GM18858 (cell line): ENCODE results near the gene BSDC1.

Experiments
- ATAC-seq: cut with Tn5 transposase; IDR thresholded peaks from one replicate; pipeline ENCODE4 v1.9.1; 2021; ENCODE audit not compliant: unreplicated experiment

BSDC1 gene

DNA sequence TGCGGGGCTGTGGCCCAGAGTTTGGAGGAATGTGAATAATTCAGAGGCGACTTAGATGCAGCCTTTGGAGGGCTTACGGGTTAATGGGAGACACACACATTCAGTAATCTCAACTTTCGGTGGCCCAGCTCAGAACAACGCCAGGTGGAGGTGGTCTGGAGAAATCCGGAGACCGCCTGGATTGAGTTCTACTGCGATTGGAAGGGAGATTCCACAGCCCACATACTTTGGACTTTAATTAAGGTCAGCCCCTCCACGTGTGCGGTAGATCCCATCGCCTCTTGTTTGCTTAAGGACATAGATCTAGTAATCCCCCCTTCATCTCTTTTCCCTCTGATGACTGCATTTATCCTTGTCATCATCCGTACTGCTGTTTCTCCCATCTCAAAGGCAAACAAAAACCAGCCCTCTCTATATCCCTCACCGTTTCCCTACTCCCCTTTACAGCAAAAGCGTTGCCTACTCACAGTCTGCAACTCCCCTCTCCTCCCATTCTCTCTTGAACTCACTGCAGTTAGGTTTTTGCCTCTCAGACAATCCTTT is 720 bp upstream of the BSDC1 start:
- peak; percentile 4 for ATAC-seq

DNA sequence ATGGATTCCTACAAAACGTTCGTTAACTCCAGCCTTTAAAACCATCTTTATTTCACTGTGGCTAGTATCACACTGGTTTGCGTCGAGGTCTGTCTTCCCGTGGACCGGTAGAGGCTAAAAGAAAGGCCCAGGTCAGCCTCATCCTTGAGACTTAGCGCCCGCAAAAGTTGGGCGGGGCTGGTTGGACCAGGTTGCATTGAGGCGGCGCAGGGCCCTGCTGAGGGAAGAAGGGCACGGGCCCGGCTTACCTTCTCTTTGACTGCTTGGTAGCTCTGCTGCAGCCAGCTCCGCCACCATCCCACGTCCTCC is 455 bp downstream of the BSDC1 start:
- peak; percentile 7 for ATAC-seq

DNA sequence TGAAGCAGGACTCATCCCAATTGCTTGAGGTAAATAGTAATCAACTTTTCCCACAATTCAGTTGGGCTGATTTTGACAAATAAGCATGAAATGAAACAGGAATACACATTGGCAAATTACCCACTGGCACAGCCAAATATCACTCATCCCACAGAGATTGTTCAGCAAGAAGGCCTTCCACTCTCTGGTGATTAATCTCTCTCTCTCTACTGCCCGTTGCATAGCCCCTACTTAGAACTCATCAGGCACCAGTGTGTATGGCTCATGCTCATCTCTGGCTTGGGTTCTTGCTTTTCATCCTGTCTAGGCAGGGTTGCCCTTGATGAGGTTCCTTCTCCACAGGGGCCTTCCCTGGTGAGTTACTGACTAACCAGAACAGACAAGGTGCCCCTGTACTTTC is 1.1 kb downstream of the BSDC1 start:
- ATAC-seq: no peak

DNA sequence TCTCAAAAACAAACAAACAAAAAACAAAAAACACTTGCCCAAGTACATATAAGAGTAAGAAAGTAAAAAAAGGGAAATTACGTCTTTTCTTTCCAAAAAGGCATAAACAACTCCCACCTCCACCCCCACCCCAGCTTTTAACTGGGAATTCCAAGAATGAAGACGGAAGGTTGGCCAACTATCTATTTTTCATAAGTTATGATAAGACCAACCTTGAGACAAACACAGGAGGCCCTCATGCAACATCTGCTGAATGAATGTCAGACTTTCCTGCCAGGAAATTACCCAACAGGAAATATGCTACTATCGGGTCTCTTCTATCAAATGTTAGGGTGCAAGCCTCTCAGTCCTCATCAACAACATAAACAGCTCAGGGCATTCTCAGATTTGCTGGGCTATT is 1.9 kb downstream of the BSDC1 start:
- ATAC-seq: no peak

DNA sequence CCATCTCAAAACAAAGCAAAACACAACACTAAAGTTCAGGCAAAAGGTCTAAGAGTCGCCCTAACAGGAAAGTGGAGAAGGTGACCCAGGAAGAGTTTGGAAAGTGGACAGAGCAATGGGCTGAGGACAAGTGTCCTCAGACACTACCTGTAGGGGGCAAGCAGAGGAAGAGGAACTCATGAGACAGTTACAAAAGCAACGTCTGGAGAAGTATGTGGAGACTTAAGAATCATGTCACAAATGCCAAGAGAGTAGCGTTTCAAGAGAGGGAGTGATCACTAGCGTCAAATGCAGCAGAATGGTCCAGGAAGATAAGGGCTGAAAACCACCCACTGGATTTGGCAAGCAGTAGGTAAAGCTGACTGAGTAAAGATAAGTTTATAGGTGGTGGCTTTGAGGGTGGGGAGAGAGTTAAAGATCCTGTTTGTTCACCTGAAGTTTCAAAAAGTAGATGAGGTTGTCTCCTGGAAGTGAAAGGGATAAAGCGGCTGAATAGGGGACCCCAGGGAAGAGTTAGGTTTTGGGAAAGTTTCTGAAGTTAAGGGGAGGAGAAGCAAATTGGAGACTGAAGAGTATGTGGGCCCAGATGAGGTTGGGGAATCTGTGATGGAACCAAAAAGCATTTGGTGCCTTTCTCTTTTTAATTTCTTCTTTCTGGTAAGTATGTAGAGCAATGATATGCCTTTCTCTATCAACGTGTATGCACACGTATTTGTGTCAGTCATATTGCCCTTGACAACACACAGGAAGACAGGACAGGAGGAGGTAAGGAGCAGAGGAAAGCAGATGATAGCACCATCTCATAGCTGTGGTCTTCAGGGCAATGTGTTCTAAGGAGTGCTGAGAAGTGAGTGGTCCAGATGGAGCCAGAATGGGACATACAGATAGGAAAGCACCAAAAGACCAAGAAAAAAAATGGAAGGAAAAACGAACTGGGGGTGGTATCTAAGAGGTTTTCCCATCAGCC is 3.1 kb downstream of the BSDC1 start:
- ATAC-seq: no peak

DNA sequence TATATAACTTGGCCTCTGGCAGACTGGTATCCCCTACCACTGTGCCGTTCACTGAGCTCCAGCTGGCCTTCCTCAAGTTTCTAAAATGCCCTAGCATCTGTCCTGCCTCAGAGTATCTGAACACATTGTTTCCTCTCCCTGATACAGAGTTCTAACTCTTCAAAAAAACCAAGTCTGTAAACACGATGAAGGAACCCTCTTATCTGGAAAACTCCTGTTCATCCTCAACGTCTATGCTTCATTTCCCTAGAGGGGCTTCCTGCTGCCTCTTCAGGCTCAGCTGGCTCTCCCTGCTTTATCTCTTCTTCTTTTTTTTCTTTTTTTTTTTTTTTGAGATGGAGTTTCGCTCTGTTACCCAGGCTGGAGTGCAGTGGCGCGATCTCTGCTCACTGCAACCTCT is 5.6 kb downstream of the BSDC1 start:
- ATAC-seq: no peak

DNA sequence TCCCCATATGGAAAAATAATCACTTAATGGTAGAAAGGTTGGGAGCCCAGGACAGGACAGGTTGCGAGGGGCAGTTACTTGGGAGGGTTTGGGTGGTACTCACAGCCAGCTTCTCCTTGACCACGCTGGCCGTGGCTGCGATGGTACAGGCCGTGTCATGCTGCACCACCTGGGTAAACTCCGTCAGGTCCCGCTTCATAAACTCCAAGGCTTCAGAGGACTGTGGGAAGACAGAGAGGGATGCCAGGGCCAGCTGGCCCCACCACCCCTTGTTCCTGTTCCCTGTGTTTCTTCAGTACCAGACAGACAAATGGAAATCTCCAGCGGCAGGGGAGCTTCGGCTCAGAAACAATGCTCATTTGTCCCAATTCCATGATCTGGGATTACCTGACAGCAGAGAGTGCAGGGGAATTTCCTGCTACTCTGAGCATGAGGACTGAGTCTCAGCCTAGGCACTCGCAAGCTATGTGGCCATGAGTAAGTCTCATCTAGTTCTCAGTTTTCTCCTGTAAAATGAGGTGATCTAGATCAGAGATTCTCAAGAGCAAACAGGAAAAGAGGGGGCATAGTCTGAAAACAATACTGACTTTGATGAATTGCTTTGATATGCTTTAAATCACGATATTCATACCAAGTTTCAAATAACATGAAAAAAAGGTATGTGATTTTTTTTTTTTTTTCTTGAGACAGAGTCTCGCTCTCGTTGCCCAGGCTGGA is 7.4 kb downstream of the BSDC1 start:
- no peak for ATAC-seq

DNA sequence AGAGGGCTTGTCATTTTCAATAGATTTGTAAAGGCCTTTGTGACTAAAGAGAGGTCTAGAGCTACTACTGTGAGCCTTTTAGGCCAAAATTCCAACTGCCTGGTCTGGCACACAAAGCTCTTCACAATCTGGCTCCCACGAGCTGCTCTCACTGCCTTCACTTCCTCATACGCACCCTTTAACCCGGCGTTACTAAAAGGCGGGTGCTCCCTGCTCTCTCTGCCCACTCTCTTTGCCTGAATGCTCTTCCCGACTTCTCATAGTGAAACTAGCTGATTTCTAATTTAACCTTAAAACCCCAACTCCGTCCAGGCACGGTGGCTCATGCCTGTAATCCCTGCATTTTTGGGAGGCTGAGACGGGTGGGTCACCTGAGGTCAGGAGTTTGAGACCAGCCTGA is 14.2 kb downstream of the BSDC1 start:
- ATAC-seq: no peak

DNA sequence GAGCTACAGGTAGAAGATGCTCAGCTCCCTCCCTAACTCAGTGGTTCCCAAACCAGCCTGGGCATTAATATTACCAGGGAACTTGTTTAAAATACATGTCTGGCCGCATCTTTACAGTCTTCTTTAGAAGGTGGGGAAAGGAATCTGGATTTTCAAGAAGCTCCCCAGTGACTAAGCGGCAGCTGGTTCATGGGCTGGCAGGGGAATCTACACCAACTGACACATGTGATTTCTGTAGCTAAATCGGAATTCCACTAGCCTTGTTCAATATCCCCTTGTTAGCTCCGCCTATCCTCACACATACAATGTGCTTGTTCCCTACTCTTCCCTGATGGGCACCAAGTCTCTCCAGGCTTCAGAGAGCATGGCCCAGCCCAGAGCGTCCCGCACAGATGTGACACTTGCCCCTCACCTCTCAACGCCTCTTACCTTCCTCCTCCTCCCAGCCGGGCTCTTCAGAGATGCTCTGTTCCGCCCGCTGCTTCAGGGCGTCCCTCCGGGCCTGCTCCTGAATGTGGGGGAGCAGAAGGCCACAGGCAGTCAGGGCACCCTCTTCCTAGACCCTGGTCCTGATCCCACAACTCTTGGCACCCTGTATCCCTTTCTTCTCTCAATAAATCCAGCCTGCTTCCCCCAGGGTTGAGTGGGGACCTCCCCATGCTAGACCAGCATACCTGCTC is 16.6 kb downstream of the BSDC1 start:
- ATAC-seq: no peak

DNA sequence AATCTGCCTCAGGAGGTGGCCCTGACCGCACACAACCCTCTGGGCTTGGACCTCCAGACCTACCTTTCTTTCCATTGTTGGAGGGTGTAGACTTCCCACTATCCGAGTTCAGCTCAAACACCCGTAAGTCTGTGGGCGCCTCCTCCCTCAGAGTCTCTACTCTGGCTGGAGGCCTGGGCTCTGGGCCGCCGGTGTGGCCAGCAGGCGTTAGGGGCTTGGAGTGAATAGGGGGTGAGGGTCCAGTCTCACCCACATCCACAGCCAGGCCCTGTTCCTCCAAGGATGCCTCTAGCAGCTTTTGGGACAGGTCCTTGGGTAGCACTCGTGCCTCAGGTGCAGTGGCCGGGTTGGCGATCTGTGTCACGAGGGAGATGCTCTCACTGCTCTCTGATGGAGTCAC is 18.0 kb downstream of the BSDC1 start:
- ATAC-seq: no peak

DNA sequence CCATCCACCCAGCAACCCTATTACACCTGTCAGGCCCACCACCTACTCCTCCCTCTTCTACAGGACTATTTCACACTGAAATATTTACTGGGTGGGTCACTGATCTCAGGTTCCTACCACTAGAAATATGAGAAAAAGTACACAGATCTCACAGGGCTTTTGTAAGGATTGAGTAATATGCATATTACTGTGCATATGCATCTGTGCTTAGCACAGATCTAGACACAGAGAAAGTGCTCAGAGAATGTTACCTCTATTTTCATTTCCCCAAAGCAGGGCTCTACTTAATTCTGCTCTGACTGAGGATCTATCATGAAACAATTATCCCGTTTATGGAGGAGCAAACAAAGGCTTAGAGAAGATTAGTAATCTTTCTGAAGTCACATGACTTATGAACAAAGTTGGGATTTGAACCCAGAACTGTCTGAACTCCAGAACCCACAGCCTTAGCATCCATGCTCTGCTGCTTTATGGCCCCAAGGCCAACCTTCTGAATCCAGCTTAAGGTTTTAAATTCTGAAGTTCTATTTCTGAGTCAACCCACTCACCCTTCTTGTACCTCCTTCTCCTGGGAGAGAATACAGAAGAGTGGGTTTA is 20.1 kb downstream of the BSDC1 start:
- ATAC-seq: no peak

DNA sequence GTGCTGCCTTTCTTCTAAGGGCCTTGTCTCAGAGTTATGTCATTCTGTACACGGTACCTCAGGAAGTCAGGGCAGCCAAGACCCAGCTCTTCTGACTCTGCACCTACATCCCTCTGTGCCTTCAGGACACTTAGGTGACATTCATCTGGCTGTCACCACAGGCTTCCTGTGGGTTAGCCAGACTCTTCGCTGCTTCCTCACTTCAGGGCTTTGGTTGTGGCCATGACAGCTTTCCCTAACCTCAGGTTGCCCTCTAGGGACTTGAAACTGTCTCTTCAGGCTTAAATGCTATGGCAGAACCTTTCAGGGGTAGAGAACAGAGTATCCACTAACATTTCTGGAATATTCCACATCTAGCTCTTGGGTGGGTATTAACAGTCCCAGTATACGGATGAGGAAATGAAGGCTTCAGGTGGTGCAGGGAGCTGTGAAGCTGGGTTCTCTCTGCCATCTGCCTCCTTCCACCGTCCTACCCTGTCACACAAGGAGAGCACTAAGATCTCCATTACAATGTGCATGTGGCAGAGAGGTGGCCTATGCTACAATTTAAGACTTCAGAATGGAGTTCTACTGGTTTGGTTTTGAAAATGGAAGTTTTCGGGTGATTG is 22.0 kb downstream of the BSDC1 start:
- no peak for ATAC-seq

DNA sequence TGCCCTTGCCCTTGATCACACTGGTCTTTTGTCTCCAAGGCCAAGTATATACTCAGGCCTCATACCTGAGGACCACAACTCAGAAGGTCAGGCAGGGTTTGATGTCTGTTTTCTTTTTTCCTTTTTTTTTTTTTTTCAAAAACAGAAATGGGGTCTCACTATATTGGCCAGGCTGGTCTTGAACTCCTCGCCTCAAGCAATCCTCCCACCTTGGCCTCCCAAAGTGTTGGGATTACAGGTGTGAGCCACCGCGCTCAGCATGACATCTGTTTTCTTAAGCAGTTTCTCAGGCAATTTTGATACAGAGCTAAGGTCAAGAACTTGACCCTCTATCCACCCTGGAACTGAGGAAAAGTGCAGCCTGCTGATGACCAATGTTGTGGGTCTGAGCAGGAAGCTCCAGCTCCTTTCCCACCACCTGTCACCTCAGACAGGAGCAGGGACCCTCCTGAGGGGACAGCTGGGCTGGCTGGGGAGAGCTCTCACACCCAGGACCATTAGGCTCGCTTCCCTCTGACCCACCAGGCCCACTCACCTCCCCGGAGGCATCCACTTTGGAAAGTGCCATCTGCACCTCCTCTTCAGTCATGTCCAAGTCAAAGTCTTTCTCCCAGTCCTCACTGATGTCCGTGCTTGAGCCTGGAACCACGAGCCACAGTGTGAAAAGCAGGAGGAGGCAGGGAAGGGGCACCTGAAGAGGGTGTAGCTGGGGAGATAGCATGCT is 26.2 kb downstream of the BSDC1 start:
- ATAC-seq: no peak

DNA sequence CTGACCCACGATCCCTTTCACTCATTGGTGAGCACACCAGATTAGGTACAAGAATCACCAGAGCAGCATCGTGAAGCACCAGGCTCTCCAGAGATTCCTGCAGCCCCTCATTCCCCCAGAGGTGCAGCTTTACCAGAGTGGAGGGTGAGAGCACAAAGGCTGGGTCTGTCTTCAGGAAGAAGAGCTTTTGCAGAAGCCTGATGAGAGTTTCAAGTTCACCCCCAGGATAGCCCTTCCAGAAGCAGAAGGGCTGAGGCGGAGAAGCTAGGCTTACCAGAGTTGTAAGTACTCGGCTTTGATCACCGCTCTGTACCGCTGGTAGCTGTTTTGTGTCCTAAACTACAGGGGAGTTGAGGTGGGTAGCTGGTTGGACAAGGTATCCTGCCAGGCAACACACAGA is 28.8 kb downstream of the BSDC1 start:
- ATAC-seq: no peak

DNA sequence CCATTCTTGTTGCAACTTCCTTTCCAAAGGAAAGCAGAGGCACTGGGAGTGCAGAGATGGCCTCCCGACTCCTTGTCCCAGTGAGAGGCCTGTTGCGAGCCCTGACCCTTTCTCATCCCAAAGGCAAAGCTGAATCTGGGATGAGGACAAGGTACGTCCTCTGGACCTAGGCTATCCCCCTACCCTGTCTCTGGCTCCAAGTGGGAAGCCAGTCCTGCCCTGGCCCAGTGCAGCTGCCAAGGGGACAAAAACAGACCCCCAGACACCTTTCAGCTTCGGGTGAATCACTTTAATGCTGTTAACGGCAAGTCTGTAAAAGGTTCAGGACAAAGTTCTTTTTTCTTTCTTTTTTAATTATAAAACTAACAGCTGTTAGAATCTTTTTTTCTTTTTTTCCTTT is 29.4 kb downstream of the BSDC1 start:
- no peak for ATAC-seq

DNA sequence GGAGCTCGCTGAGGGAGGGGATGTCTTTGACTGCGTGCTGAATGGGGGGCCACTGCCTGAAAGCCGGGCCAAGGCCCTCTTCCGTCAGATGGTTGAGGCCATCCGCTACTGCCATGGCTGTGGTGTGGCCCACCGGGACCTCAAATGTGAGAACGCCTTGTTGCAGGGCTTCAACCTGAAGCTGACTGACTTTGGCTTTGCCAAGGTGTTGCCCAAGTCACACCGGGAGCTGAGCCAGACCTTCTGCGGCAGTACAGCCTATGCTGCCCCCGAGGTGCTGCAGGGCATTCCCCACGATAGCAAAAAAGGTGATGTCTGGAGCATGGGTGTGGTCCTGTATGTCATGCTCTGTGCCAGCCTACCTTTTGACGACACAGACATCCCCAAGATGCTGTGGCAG is 30.5 kb downstream of the BSDC1 start:
- ATAC-seq: no peak

DNA sequence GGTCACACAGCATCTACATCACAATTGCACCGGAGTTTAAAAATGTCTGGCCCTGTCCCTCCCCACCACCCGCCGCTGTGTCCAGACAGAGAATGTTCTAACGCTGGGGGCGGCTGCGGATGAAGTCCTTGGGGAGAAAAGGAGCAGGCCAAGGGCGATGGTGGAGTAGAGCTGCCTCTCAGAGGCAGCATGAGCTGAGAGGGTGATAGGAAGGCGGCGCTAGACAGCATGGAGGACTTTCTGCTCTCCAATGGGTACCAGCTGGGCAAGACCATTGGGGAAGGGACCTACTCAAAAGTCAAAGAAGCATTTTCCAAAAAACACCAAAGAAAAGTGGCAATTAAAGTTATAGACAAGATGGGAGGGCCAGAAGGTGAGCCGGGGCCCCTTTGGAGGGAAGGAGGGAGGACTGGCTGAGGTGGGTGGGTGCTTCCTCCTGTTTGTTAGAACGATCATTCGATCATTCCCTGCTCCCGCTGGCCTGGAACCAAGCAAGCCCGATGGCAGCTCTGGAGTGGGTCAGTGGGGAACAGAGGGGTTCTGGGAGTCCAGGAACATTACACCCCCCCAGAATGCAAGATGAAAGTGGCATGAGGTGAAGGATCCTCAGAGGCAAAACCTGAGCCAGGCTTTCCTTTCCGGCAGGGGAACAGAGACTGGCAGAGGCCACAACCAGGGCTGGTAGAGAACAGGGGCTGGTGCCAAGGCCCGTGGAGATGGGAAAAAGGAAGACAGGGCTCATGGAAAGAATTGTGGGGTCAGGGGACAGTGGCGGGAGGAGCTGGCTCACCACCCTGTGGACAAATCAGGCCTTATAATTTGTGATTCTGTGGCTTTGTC is 31.5 kb downstream of the BSDC1 start, which contains the start of the genes FAM229A and TSSK3:
Gene FAM229A (minus strand): TSS at position 12 of the 840 bp plus-strand sequence. CDS start 394 bp downstream, outside the sequence.
Gene TSSK3 (plus strand): TSS at position 66 of the 840 bp plus-strand sequence. CDS start 163 bp downstream, at position 229.
- no peak for ATAC-seq

DNA sequence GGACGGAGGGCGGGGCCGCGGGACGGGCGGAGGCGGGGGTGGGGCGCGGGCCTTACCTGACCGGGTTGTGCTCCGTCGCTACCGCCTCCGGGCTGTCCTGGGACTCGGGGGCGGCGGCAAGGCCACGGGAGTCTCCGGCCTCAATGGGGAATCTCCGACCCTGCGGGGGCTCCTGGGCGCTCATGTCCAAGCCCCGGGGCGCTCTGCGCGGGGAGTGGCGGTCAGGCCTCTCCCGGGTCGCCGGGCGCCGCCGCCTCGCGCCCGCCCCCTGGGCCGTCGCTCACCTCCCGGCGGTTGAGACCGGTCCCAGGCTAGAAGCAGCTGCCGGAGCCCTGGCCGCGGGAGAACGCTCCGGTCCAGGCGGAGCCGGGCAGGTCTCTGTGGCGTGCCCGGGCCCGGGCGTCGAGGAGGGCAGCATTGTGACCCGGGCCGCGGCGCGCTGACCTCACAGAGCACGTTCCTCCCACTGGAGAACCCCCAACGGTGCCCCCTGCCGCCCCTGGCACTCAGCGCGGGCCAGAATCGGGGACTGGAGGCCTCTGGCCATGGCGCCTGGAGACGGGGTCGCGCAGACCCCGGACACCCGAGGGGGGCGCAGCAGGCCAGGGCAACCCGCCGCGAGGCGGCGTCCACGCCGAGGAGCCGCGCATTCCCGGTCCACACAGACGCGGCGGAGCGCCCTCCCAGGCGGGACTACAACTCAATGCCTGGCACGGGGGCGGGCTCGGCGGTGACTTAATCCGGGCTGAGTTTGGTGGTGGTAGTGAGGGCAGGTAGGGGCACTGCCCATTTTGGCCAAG is 32.4 kb downstream of the BSDC1 start:
- ATAC-seq: no peak
